Measurements from ENCODE around the gene PPP3CA.

The PPP3CA gene

GRCh38 chr4:101251261-101251660, 96.1 kb downstream of the PPP3CA start:
- no peak overlapping the region for H2AFZ ChIP-seq (ENCODE audit: low read length)
- no peak overlapping the region for H3K27ac ChIP-seq (ENCODE audit: low read depth, low read length, poor library complexity, severe bottlenecking)
- H3K4me3 ChIP-seq (ENCODE audit: low read depth, low read length, poor library complexity, severe bottlenecking), result no peak overlapping the region
- H3K27me3 ChIP-seq (ENCODE audit: insufficient read depth, low read length), result no peaks in the 10 kb centered on the region
- H3K4me2 ChIP-seq (ENCODE audit: low read length), result no peak overlapping the region
- H4K20me1 ChIP-seq (ENCODE audit: insufficient read depth, low read length), result no peaks in the 10 kb centered on the region
- no peaks in the 10 kb centered on the region for H3K9me3 ChIP-seq (ENCODE audit: low read length)
- peaks cover 66% of the 10 kb centered on the region for H3K79me2 ChIP-seq (ENCODE audit: insufficient read depth, low read length)
- no peak overlapping the region for H3K9ac ChIP-seq (ENCODE audit: low read length)
- no peaks in the 10 kb centered on the region for H3F3A ChIP-seq (ENCODE audit: insufficient read depth, low read length)
- TF ChIP-seq CTCF (IDR thresholded peaks at IDR 0.05; ENCODE audit: low read length) (no peak), EZH2 (IDR thresholded peaks at IDR 0.05; ENCODE audit: borderline replicate concordance, low read length) (no peak)
- no peaks in the 10 kb centered on the region for H3K36me3 ChIP-seq (ENCODE audit: insufficient read depth, low read length)
- peaks cover 9% of the 10 kb centered on the region for H3K4me1 ChIP-seq (ENCODE audit: insufficient read depth, low read length, severe bottlenecking)
- H3K9me2 ChIP-seq (ENCODE audit: low read depth, low read length), result no peaks in the 10 kb centered on the region

- Histone ChIP-seq H3K4me3 (ENCODE audit: low read depth, low read length, poor library complexity, severe bottlenecking) (no peak overlapping the region), H2AFZ (ENCODE audit: low read length) (no peak overlapping the region), H3K4me2 (ENCODE audit: low read length) (no peak overlapping the region), H3K36me3 (ENCODE audit: insufficient read depth, low read length) (no peaks in the 10 kb centered on the region), H3K9me2 (ENCODE audit: low read depth, low read length) (no peaks in the 10 kb centered on the region), H3K9ac (ENCODE audit: low read length) (no peak overlapping the region), H3K4me1 (ENCODE audit: insufficient read depth, low read length, severe bottlenecking) (peaks cover 5% of the 10 kb centered on the region), H3F3A (ENCODE audit: insufficient read depth, low read length) (no peaks in the 10 kb centered on the region), H4K20me1 (ENCODE audit: insufficient read depth, low read length) (no peaks in the 10 kb centered on the region), H3K9me3 (ENCODE audit: low read length) (no peaks in the 10 kb centered on the region), H3K27me3 (ENCODE audit: insufficient read depth, low read length) (no peaks in the 10 kb centered on the region), H3K79me2 (ENCODE audit: insufficient read depth, low read length) (peaks cover 45% of the 10 kb centered on the region), H3K27ac (ENCODE audit: low read depth, low read length, poor library complexity, severe bottlenecking) (no peak overlapping the region)
- TF ChIP-seq EZH2 (IDR thresholded peaks at IDR 0.05; ENCODE audit: borderline replicate concordance, low read length) (no peak), CTCF (IDR thresholded peaks at IDR 0.05; ENCODE audit: low read length) (no peak)
Observed at GRCh38 chr4:101244349-101244748, 103.0 kb downstream of the PPP3CA start.

GRCh38 chr4:101242441-101242840, 104.9 kb downstream of the PPP3CA start:
- TF ChIP-seq EZH2 (IDR thresholded peaks at IDR 0.05; ENCODE audit: borderline replicate concordance, low read length), result no peak
- no peak for TF ChIP-seq CTCF (IDR thresholded peaks at IDR 0.05; ENCODE audit: low read length)
- no peaks in the 10 kb centered on the region for H3K36me3 ChIP-seq (ENCODE audit: insufficient read depth, low read length)
- peaks cover 63% of the 10 kb centered on the region for H3K79me2 ChIP-seq (ENCODE audit: insufficient read depth, low read length)
- H3K27me3 ChIP-seq (ENCODE audit: insufficient read depth, low read length), result no peaks in the 10 kb centered on the region
- H3K4me3 ChIP-seq (ENCODE audit: low read depth, low read length, poor library complexity, severe bottlenecking), result no peak overlapping the region
- H3K4me1 ChIP-seq (ENCODE audit: insufficient read depth, low read length, severe bottlenecking), result peaks cover 13% of the 10 kb centered on the region
- no peaks in the 10 kb centered on the region for H4K20me1 ChIP-seq (ENCODE audit: insufficient read depth, low read length)
- no peak overlapping the region for H3K9ac ChIP-seq (ENCODE audit: low read length)
- no peaks in the 10 kb centered on the region for H3F3A ChIP-seq (ENCODE audit: insufficient read depth, low read length)
- no peak overlapping the region for H3K4me2 ChIP-seq (ENCODE audit: low read length)
- no peak overlapping the region for H2AFZ ChIP-seq (ENCODE audit: low read length)
- no peaks in the 10 kb centered on the region for H3K9me2 ChIP-seq (ENCODE audit: low read depth, low read length)
- H3K9me3 ChIP-seq (ENCODE audit: low read length), result no peaks in the 10 kb centered on the region
- no peak overlapping the region for H3K27ac ChIP-seq (ENCODE audit: low read depth, low read length, poor library complexity, severe bottlenecking)
